K562 (cell line): ENCODE data around the gene AGT. TPM values are rescaled to one million over a fixed set of nuclear protein-coding genes. Genes with fewer than 3 reads are reported as not detected.

Experiments used
- CTCF ChIP-seq, 3 experiments: IDR thresholded peaks in 2 of 3; conservative IDR thresholded peaks in 1 of 3; 2 replicates each; pipeline ENCODE4 v1.5.1; 2011 to 2012; ENCODE audit warnings: low read length in 3 of 3, mild to moderate bottlenecking in 3 of 3, control low read depth in 2 of 3, improper control_type of control experiment in 1 of 3, inconsistent platforms in 1 of 3, low read depth in 1 of 3, mixed read lengths in 1 of 3, moderate library complexity in 1 of 3; ENCODE audit not compliant: insufficient read depth in 2 of 3
- E2F5 ChIP-seq: sonication (generic); formaldehyde crosslinking; IDR thresholded peaks from 2 replicates; pipeline ENCODE4 v1.8.0; 2022; ENCODE audit warnings: mild to moderate bottlenecking, missing genetic modification reagents
- polyA plus RNA-seq, 8 experiments: library from polyadenylated mRNA; depleted of rRNA in 4 of 8; stranded (reverse) in 5 of 8; unstranded in 3 of 8; fragments of >200 nt; fragmentation: Nextera tagmentation in 2 of 8; fragmentation: Illumina TruSeq in 1 of 8; extraction: Ambion mirVana in 2 of 8; extraction: Trizol in 1 of 8; gene quantifications; 2 replicates each; pipeline versions ENCODE4 v1.2.1 to v1.2.3, GENCODE V29; 2011 to 2014; ENCODE audit warnings: inconsistent platforms in 1 of 8, missing spikeins in 1 of 8
- total RNA-seq, 7 experiments: library from RNA; depleted of rRNA in 6 of 7; stranded (reverse); fragments of >200 nt in 6 of 7; fragmentation: Illumina TruSeq in 2 of 7; extraction: Trizol in 2 of 7; gene quantifications; 2 replicates each; pipeline versions ENCODE4 v1.2.1 to v1.2.3, GENCODE V29; 2011 to 2021; ENCODE audit warnings: low replicate concordance in 1 of 7
- TF ChIP-seq, protein P1 (sequence below): fragments of 450-650 bp; IDR thresholded peaks from 2 replicates; pipeline ENCODE4 v1.6.1; 2017; ENCODE audit warnings: antibody characterized with exemption, mild to moderate bottlenecking
- TF ChIP-seq, protein P2 (sequence below): sonication (generic); formaldehyde crosslinking; IDR thresholded peaks from 2 replicates; pipeline ENCODE4 v1.8.1; 2023; ENCODE audit warnings: mild to moderate bottlenecking, missing genetic modification reagents, moderate library complexity

The AGT gene
- total and polyA plus RNA-seq, 9 of the 15 experiments (the other 6 are each of a cell fraction or from before 2014, with no cell fraction given), result 0.40 TPM; not detected in 8

- TF ChIP-seq, protein P1, sequence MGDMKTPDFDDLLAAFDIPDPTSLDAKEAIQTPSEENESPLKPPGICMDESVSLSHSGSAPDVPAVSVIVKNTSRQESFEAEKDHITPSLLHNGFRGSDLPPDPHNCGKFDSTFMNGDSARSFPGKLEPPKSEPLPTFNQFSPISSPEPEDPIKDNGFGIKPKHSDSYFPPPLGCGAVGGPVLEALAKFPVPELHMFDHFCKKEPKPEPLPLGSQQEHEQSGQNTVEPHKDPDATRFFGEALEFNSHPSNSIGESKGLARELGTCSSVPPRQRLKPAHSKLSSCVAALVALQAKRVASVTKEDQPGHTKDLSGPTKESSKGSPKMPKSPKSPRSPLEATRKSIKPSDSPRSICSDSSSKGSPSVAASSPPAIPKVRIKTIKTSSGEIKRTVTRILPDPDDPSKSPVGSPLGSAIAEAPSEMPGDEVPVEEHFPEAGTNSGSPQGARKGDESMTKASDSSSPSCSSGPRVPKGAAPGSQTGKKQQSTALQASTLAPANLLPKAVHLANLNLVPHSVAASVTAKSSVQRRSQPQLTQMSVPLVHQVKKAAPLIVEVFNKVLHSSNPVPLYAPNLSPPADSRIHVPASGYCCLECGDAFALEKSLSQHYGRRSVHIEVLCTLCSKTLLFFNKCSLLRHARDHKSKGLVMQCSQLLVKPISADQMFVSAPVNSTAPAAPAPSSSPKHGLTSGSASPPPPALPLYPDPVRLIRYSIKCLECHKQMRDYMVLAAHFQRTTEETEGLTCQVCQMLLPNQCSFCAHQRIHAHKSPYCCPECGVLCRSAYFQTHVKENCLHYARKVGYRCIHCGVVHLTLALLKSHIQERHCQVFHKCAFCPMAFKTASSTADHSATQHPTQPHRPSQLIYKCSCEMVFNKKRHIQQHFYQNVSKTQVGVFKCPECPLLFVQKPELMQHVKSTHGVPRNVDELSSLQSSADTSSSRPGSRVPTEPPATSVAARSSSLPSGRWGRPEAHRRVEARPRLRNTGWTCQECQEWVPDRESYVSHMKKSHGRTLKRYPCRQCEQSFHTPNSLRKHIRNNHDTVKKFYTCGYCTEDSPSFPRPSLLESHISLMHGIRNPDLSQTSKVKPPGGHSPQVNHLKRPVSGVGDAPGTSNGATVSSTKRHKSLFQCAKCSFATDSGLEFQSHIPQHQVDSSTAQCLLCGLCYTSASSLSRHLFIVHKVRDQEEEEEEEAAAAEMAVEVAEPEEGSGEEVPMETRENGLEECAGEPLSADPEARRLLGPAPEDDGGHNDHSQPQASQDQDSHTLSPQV, result no peak
- TF ChIP-seq CTCF (IDR thresholded peaks at IDR 0.05 in 2 of 3, conservative IDR thresholded peaks at IDR 0.05 in 1 of 3; ENCODE audit: insufficient read depth in 2 of 3, low read depth in 1 of 3, low read length in 3 of 3) (peak; percentile 12 to 32 (median 13); a peak in 2 of 6 replicates), E2F5 (CRISPR knock-in tag) (no peak)
- TF ChIP-seq, protein P2, sequence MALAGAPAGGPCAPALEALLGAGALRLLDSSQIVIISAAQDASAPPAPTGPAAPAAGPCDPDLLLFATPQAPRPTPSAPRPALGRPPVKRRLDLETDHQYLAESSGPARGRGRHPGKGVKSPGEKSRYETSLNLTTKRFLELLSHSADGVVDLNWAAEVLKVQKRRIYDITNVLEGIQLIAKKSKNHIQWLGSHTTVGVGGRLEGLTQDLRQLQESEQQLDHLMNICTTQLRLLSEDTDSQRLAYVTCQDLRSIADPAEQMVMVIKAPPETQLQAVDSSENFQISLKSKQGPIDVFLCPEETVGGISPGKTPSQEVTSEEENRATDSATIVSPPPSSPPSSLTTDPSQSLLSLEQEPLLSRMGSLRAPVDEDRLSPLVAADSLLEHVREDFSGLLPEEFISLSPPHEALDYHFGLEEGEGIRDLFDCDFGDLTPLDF (CRISPR knock-in tag), result no peak
- TF ChIP-seq, all 486 proteins: peak for 2
These were observed 17.0 kb downstream of the AGT start (continued) for GRCh38 chr1:230696722-230697437.
